Left lung (tissue), 10 donors: ENCODE data around the gene HTD2. TPM values are rescaled to one million over a fixed set of nuclear protein-coding genes. Genes with fewer than 3 reads are reported as not detected.
"Not testable (repeated sequence)": the region's sequence is repeated elsewhere in the genome, so short reads cannot be mapped to it uniquely, and the experiment has no call there.

Experiments
- ATAC-seq: fragments of 200-7000 bp; cut with Tn5 transposase; one replicate; pipeline ENCODE4 v1.9.1; 2020; ENCODE audit warnings: moderate library complexity
- DNase-seq, 4 donors: peaks; one replicate each; pipeline ENCODE4 v3.0.0-alpha.2; 2013 to 2020
- H3K27ac ChIP-seq, 2 donors: fragments of 200-600 bp; sonication (generic) in 1 of 2; one replicate each; pipeline versions ENCODE4 v1.5.0 to v1.8.0; 2020 to 2021
- H3K27me3 ChIP-seq, 2 donors: fragments of 200-600 bp; sonication (generic) in 1 of 2; one replicate each; pipeline versions ENCODE4 v1.5.0 to v1.8.0; 2020 to 2021
- H3K36me3 ChIP-seq, 2 donors: fragments of 200-600 bp; sonication (generic) in 1 of 2; one replicate each; pipeline versions ENCODE4 v1.5.0 to v1.8.0; 2020 to 2021
- H3K4me1 ChIP-seq, 2 donors: fragments of 200-600 bp; one replicate each; pipeline ENCODE4 v1.8.0; 2021
- H3K4me3 ChIP-seq, 2 donors: fragments of 200-600 bp; sonication (generic) in 1 of 2; one replicate each; pipeline versions ENCODE4 v1.5.0 to v1.8.0; 2020 to 2021; ENCODE audit warnings: mild to moderate bottlenecking in 1 of 2
- H3K9me3 ChIP-seq, 2 donors: fragments of 200-600 bp; sonication (generic) in 1 of 2; one replicate each; pipeline versions ENCODE4 v1.5.0 to v1.8.0; 2020 to 2021
- intact Hi-C, 2 donors: fragments of 100-400 bp; cut with DNase I; formaldehyde crosslinking; loops; one replicate each; pipeline versions ENCODE4 v1.11.2 to v1.14.2; 2022
- polyA plus RNA-seq, 6 donors: library from polyadenylated mRNA; unstranded; fragments of 120-200 nt; gene quantifications; one replicate each; pipeline ENCODE4 v1.2.1, GENCODE V29; 2013; ENCODE audit not compliant: insufficient read length in 6 of 6
- total RNA-seq, 2 donors: library from RNA; stranded (reverse); fragmentation: NEBNext Ultra II Directional; extraction: Animal tissue kit (Norgen Biotek cat#: 25700); gene quantifications; one replicate each; pipeline ENCODE4 v1.2.1, GENCODE V29; 2021
- TF ChIP-seq, protein P1 (sequence below), 2 donors: fragments of 200-600 bp; sonication (generic) in 1 of 2; IDR thresholded peaks; one replicate each; pipeline versions ENCODE4 v1.5.0 to v1.8.0; 2021; ENCODE audit warnings: antibody characterized with exemption in 2 of 2
- donor health status: DM: no; HTN: yes; CAD: no.
- donor health status: DM: no; HTN: no; CAD: no.

The HTD2 gene
- total and polyA plus RNA-seq, 8 donors, result 7.6 to 14.0 (median 11.9) TPM

GRCh38 chr3:58285334-58285733 lies 21.0 kb upstream of the HTD2 start:
- Histone ChIP-seq H3K27ac (no peak overlapping the region), H3K9me3 (no peaks in the 10 kb centered on the region), H3K4me3 (no peak overlapping the region), H3K36me3 (peaks cover 0 to 42% of the 10 kb centered on the region in 2 donors), H3K4me1 (no peaks in the 10 kb centered on the region), H3K27me3 (no peaks in the 10 kb centered on the region)
- intact Hi-C loops, result no loop called here
- TF ChIP-seq, protein P1, sequence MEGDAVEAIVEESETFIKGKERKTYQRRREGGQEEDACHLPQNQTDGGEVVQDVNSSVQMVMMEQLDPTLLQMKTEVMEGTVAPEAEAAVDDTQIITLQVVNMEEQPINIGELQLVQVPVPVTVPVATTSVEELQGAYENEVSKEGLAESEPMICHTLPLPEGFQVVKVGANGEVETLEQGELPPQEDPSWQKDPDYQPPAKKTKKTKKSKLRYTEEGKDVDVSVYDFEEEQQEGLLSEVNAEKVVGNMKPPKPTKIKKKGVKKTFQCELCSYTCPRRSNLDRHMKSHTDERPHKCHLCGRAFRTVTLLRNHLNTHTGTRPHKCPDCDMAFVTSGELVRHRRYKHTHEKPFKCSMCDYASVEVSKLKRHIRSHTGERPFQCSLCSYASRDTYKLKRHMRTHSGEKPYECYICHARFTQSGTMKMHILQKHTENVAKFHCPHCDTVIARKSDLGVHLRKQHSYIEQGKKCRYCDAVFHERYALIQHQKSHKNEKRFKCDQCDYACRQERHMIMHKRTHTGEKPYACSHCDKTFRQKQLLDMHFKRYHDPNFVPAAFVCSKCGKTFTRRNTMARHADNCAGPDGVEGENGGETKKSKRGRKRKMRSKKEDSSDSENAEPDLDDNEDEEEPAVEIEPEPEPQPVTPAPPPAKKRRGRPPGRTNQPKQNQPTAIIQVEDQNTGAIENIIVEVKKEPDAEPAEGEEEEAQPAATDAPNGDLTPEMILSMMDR (IDR thresholded peaks at IDR 0.05), result no peak
- DNase-seq (no peak), ATAC-seq (no peak)

GRCh38 chr3:58287354-58287753 lies 19.0 kb upstream of the HTD2 start:
- Histone ChIP-seq H3K4me3 (no peak overlapping the region), H3K27ac (no peak overlapping the region), H3K27me3 (no peaks in the 10 kb centered on the region), H3K9me3 (no peaks in the 10 kb centered on the region), H3K4me1 (no peaks in the 10 kb centered on the region), H3K36me3 (peaks cover 0 to 26% of the 10 kb centered on the region in 2 donors)
- DNase-seq (no peak), ATAC-seq (no peak)
- intact Hi-C loops, result no loop called here
- TF ChIP-seq, protein P1 (IDR thresholded peaks at IDR 0.05), result no peak

- DNase-seq, result peak in 1 of 4 donors; percentile 4
- intact Hi-C loops, result no loop called here
- H3K27me3 ChIP-seq, result no peaks in the 10 kb centered on the region
Observed at GRCh38 chr3:58288011-58288728, 18.1 kb upstream of the HTD2 start.

GRCh38 chr3:58288964-58289613 lies 17.2 kb upstream of the HTD2 start:
- H3K27me3 ChIP-seq, H3K9me3 ChIP-seq, ATAC-seq, DNase-seq, H3K27ac ChIP-seq, intact Hi-C loops, H3K4me1 ChIP-seq, H3K4me3 ChIP-seq: not testable (repeated sequence)
- H3K36me3 ChIP-seq, result peaks cover 0 to 26% of the 10 kb centered on the region in 2 donors

More at GRCh38 chr3:58288011-58288728, 18.1 kb upstream of the HTD2 start:
- H3K4me3 ChIP-seq, result no peak overlapping the region
- peaks cover 0 to 26% of the 10 kb centered on the region in 2 donors for H3K36me3 ChIP-seq
- H3K9me3 ChIP-seq, result no peaks in the 10 kb centered on the region
- TF ChIP-seq, protein P1 (IDR thresholded peaks at IDR 0.05), result no peak
- no peak for ATAC-seq
- H3K4me1 ChIP-seq, result no peaks in the 10 kb centered on the region
- no peak overlapping the region for H3K27ac ChIP-seq

DNA sequence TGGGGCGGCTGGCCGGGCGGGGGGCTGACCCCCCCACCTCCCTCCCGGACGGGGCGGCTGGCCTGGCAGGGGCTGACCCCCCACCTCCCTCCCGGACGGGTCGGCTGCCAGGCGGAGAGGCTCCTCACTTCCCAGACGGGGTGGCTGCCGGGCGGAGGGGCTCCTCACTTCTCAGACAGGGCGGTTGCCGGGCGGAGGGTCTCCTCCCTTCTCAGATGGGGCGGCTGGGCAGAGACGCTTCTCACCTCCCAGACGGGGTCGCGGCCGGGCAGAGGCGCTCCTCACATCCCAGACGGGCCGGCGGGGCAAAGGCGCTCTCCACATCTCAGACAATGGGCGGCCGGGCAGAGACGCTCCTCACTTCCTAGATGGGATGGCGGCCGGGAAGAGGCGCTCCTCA lies 15.9 kb upstream of the HTD2 start:
- not testable (repeated sequence) for DNase-seq, H3K27ac ChIP-seq, H3K4me3 ChIP-seq, H3K27me3 ChIP-seq, H3K9me3 ChIP-seq, H3K4me1 ChIP-seq, ATAC-seq
- H3K36me3 ChIP-seq, result peaks cover 0 to 14% of the 10 kb centered on the region in 2 donors
- intact Hi-C loops, result loop anchor here in 1 of 2 donors (10.0 kb wide), 1 partner anchor 46 kb away; no protein-coding TSS in a partner anchor

DNA sequence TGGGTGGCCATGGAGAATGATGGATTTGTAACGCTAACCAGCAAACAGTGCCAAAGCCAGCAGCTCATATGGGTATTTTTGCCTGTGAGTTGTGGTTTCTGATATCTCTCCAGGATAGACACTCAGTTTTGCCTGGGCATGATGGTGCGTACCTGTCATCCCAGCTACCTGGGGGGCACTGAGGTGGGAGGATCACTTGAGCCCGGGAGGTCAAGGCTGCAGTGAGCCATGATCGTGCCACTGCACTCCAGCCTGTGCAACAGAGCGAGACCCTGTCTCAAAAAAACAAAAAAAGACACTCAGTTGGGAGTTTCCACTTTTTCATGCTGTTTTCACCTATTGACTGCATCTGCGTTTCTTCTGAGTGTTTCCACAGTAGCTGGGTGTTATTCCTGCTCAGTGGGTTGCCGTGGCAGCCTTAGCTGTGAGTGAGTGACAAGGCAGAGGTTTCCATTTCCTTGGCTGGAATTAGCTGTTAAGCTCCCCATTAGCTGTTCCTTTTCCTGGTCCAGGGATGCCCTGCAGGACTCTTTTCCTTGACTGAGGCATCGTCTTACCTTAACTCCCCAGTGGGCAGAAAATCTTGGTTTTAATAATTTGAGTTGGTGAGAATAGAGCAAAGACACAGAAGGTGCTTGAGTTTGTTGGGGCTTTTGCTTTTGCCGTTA lies 14.5 kb upstream of the HTD2 start:
- Histone ChIP-seq H3K4me1 (no peaks in the 10 kb centered on the region), H3K27ac (no peak overlapping the region), H3K36me3 (peaks cover 0 to 9% of the 10 kb centered on the region in 2 donors), H3K27me3 (no peaks in the 10 kb centered on the region), H3K9me3 (peaks cover 0 to 3% of the 10 kb centered on the region in 2 donors), H3K4me3 (no peak overlapping the region)
- DNase-seq, result no peak
- intact Hi-C loops, result loop anchor here in 1 of 2 donors (10.0 kb wide), 1 partner anchor 47 kb away; no protein-coding TSS in a partner anchor
- TF ChIP-seq, protein P1 (IDR thresholded peaks at IDR 0.05), result no peak
- ATAC-seq, result no peak
